Ovary (tissue), 3 donors: ENCODE results near the gene EPHB1.

Source experiments
- EP300 ChIP-seq: sonication (generic); formaldehyde crosslinking; IDR thresholded peaks from one replicate; pipeline ENCODE4 v1.6.1; 2017; ENCODE audit warnings: antibody characterized with exemption
- POLR2A ChIP-seq: fragments of 450-650 bp; IDR thresholded peaks from one replicate; pipeline ENCODE4 v1.6.1; 2017; ENCODE audit warnings: antibody characterized with exemption, mild to moderate bottlenecking, moderate library complexity
- TF ChIP-seq, protein P1 (sequence below), 3 donors: fragments of 450-650 bp in 2 of 3; fragments of 200-600 bp in 1 of 3; IDR thresholded peaks; one replicate each; pipeline versions ENCODE4 v1.5.1 to v1.8.0; 2016 to 2022; ENCODE audit warnings: antibody characterized with exemption in 3 of 3, mild to moderate bottlenecking in 1 of 3
- donor health status: DM: no; HTN: no; CAD: no.

DNA sequence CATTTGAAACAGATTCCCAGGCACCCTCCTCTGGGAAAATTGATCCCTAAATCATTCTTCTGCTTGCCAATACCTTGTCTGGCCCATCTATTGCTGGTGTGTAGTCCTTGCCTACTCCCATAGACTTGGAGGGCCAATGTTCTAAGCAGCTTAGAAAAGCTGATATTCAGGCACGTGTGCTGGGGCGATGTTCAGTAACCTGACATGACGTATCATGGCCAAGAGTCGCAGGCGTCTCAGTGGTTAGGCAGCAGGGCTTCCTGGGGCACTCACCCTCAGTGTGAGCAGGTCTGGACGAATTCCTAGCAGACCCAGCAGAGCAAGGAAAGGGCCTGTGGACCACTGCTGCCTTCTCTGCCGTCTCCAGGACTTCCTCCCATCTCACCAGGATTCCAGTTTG, 21.6 kb downstream of the EPHB1 start:
- TF ChIP-seq, protein P1, sequence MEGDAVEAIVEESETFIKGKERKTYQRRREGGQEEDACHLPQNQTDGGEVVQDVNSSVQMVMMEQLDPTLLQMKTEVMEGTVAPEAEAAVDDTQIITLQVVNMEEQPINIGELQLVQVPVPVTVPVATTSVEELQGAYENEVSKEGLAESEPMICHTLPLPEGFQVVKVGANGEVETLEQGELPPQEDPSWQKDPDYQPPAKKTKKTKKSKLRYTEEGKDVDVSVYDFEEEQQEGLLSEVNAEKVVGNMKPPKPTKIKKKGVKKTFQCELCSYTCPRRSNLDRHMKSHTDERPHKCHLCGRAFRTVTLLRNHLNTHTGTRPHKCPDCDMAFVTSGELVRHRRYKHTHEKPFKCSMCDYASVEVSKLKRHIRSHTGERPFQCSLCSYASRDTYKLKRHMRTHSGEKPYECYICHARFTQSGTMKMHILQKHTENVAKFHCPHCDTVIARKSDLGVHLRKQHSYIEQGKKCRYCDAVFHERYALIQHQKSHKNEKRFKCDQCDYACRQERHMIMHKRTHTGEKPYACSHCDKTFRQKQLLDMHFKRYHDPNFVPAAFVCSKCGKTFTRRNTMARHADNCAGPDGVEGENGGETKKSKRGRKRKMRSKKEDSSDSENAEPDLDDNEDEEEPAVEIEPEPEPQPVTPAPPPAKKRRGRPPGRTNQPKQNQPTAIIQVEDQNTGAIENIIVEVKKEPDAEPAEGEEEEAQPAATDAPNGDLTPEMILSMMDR (IDR thresholded peaks at IDR 0.05), result no peak
- no peak for TF ChIP-seq POLR2A
- TF ChIP-seq EP300, result no peak
